Choroid plexus epithelial cell (primary cell): ENCODE measurements around the gene NR1H3.
A peak's percentile ranks its signal among the peaks of the same experiment; 100 is the strongest.

Source experiments
- DNase-seq: peaks from one replicate; pipeline ENCODE4 v3.0.0-alpha.2; 2010; ENCODE audit warnings: low read depth
- H3K4me3 ChIP-seq: 2 replicates; pipeline ENCODE4 v1.5.1; 2011; ENCODE audit warnings: low read depth, mild to moderate bottlenecking, control low read depth, low read length, moderate library complexity
- CTCF ChIP-seq: conservative IDR thresholded peaks from 2 replicates; pipeline ENCODE4 v1.5.1; 2011; ENCODE audit warnings: low read depth, mild to moderate bottlenecking, control low read depth, inconsistent platforms, low read length, moderate library complexity

Gene NR1H3

GRCh38 chr11:47244448-47245350 lies 13.1 kb upstream of the NR1H3 start:
- no peak for TF ChIP-seq CTCF
- peak; percentile 37 for DNase-seq

GRCh38 chr11:47245611-47246357 lies 12.0 kb upstream of the NR1H3 start:
- H3K4me3 ChIP-seq = no peak overlapping the region
- no peak for TF ChIP-seq CTCF
- no peak for DNase-seq

More at GRCh38 chr11:47244448-47245350, 13.1 kb upstream of the NR1H3 start:
- no peak overlapping the region for H3K4me3 ChIP-seq

DNA sequence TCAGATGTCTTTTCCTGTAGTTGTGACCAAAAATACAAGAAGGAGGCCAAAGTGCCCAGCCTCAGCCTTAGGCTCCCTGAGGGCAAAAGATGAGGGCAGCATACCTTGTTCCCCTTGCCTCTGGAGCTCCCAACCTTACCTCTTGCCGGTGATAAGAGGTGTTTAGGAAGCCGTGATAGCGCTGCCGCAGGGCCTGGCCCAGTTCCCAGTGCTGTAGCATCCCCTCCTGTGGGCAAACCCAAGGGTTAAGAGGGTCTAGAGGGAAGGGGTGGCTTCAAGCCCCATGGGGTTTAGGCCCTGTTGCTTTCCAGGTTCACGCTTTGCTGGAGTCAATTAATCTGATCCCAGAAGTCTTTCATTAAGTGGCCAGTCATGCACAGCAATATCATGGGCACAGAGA lies 10.3 kb upstream of the NR1H3 start:
- no peak for TF ChIP-seq CTCF
- no peak overlapping the region for H3K4me3 ChIP-seq
- DNase-seq = no peak

DNA sequence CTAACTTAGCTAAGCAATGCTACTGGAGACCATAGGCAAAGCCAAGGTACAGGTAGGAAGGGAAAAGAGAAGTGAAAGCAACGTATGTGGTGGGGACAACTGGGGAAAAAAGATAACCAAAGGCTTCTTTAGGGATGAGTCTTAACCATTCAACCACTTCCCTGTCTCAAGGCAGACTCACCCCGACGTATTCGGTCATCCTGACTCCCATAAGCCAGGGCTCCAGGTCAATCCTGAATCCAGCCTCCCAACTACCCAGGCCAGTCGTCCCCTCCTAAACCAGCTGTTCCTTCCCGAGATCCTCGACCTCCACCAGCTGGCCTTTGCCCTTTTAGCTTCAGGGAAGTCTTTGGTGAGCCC lies 9.5 kb upstream of the NR1H3 start:
- peak; percentile 32 for DNase-seq
- H3K4me3 ChIP-seq = peak overlapping the region; percentile 97
- no peak for TF ChIP-seq CTCF

GRCh38 chr11:47248664-47249377 lies 9.0 kb upstream of the NR1H3 start, which contains the start of gene ACP2:
ACP2 (minus strand) TSS chr11:47248814; CDS start chr11:47248789, 25 bp downstream.
- peak within 1 kb of the TSS; percentile 97 for H3K4me3 ChIP-seq
- peak; percentile 93 for DNase-seq
- no peak for TF ChIP-seq CTCF

GRCh38 chr11:47249378-47249715 lies 8.4 kb upstream of the NR1H3 start:
- peak overlapping the region; percentile 97 for H3K4me3 ChIP-seq
- TF ChIP-seq CTCF = no peak
- no peak for DNase-seq
